Common myeloid progenitor, CD34-positive (primary cell): ENCODE results near the gene A2M.

ENCODE experiments used
- CTCF ChIA-PET: fragments of 350-600 bp; sonication (Branson Sonifier 250); formaldehyde crosslinking; loops from one replicate; lab custom pipeline; 2021; ENCODE audit warnings: antibody characterized with exemption; lab: Charles Lee
- POLR2A ChIA-PET: fragments of 350-600 bp; sonication (Branson Sonifier 250); formaldehyde crosslinking; loops from one replicate; lab custom pipeline; 2021; ENCODE audit warnings: antibody characterized with exemption; lab: Charles Lee
- DNase-seq, 3 donors: peaks; one replicate each; pipeline versions ENCODE4 v3.0.0 to v3.0.0-alpha.2; 2013
- H3K27ac ChIP-seq, 2 experiments: 1 replicate in 1 of 2; 2 replicates in 1 of 2; pipeline ENCODE4 v1.7.0; 2013; ENCODE audit warnings: inconsistent platforms in 2 of 2, low read length in 2 of 2, mild to moderate bottlenecking in 2 of 2, low read depth in 1 of 2, moderate library complexity in 1 of 2; ENCODE audit not compliant: severe bottlenecking in 2 of 2, insufficient read depth in 1 of 2, poor library complexity in 1 of 2
- H3K27me3 ChIP-seq, 5 experiments: replicated peaks in 2 of 5; 1 replicate in 3 of 5; 2 replicates in 2 of 5; pipeline versions ENCODE4 v1.6.1 to v1.7.0; 2013; ENCODE audit warnings: low read length in 4 of 5, mild to moderate bottlenecking in 2 of 5, moderate library complexity in 2 of 5, inconsistent platforms in 1 of 5; ENCODE audit not compliant: insufficient read depth in 5 of 5, control insufficient read depth in 4 of 5
- H3K36me3 ChIP-seq, 4 experiments: 1 replicate in 2 of 4; 2 replicates in 2 of 4; pipeline versions ENCODE4 v1.6.1 to v1.7.0; 2013; ENCODE audit warnings: low read length in 3 of 4, control low read depth in 1 of 4, mild to moderate bottlenecking in 1 of 4; ENCODE audit not compliant: control insufficient read depth in 4 of 4, insufficient read depth in 4 of 4
- H3K4me1 ChIP-seq, 4 experiments: 1 replicate in 3 of 4; 2 replicates in 1 of 4; pipeline versions ENCODE4 v1.6.1 to v1.7.1; 2013; ENCODE audit warnings: low read length in 3 of 4, mild to moderate bottlenecking in 3 of 4, control low read depth in 1 of 4, inconsistent platforms in 1 of 4, moderate library complexity in 1 of 4; ENCODE audit not compliant: control insufficient read depth in 4 of 4, insufficient read depth in 4 of 4; ENCODE audit errors: control extremely low read depth in 1 of 4
- H3K4me3 ChIP-seq, 7 experiments: 1 replicate in 4 of 7; 2 replicates in 3 of 7; pipeline versions ENCODE4 v1.5.1 to v1.7.0; 2013; ENCODE audit warnings: mild to moderate bottlenecking in 7 of 7, low read length in 6 of 7, moderate library complexity in 6 of 7, inconsistent platforms in 2 of 7, low read depth in 2 of 7, control low read depth in 1 of 7; ENCODE audit not compliant: insufficient read depth in 4 of 7, control insufficient read depth in 1 of 7; ENCODE audit errors: extremely low read depth in 1 of 7
- H3K9me3 ChIP-seq, 5 experiments: 1 replicate in 4 of 5; 2 replicates in 1 of 5; pipeline versions ENCODE4 v1.6.1 to v1.7.1; 2013; ENCODE audit warnings: low read length in 4 of 5, mild to moderate bottlenecking in 2 of 5, inconsistent platforms in 1 of 5, low read depth in 1 of 5, moderate library complexity in 1 of 5; ENCODE audit not compliant: control insufficient read depth in 4 of 5, insufficient read depth in 2 of 5; ENCODE audit errors: control extremely low read depth in 1 of 5
- WGBS: methylation state at CpG from one replicate; pipeline ENCODE4 v1.1.5; 2013; ENCODE audit not compliant: insufficient coverage; 5-methylcytosine and 5-hydroxymethylcytosine counted together

The A2M gene

GRCh38 chr12:9034095-9034494 is 81.6 kb downstream of the A2M start:
- no peak overlapping the region for H3K27ac ChIP-seq
- H3K36me3 ChIP-seq: no peaks in the 10 kb centered on the region
- DNase-seq: no peak
- no peaks in the 10 kb centered on the region for H3K27me3 ChIP-seq
- CTCF ChIA-PET: interaction anchor here (0.9 to 9.7 kb wide), 5 partner anchors 9 to 357 kb away, joined by 3 to 151 read pairs (median 3); partner anchors contain the start of gene M6PR
- H3K4me3 ChIP-seq: no peak overlapping the region
- WGBS: 100% methylated on average over 3 of the region's 6 CpGs
- peaks cover 0 to 2% (median 0%) of the 10 kb centered on the region in 4 experiments for H3K4me1 ChIP-seq
- no peaks in the 10 kb centered on the region for H3K9me3 ChIP-seq
- POLR2A ChIA-PET: no interaction called here

- H3K27me3 ChIP-seq: no peaks in the 10 kb centered on the region
- H3K9me3 ChIP-seq: no peaks in the 10 kb centered on the region
- H3K36me3 ChIP-seq: no peaks in the 10 kb centered on the region
- peaks cover 0 to 2% (median 0%) of the 10 kb centered on the region in 4 experiments for H3K4me1 ChIP-seq
- H3K4me3 ChIP-seq: no peak overlapping the region
- ChIA-PET POLR2A (no interaction called here), CTCF (interaction anchor here (0.9 to 9.7 kb wide), 7 partner anchors 10 to 357 kb away, joined by 3 to 151 read pairs (median 6); partner anchors contain the start of gene M6PR)
- no peak for DNase-seq
- no peak overlapping the region for H3K27ac ChIP-seq
- WGBS: 100% methylated on average over 2 of the region's 2 CpGs
Measured at GRCh38 chr12:9033265-9033887, 82.3 kb downstream of the A2M start.

- POLR2A ChIA-PET: no interaction called here
- Histone ChIP-seq H3K27ac (no peak overlapping the region), H3K36me3 (no peaks in the 10 kb centered on the region), H3K9me3 (no peaks in the 10 kb centered on the region), H3K27me3 (no peaks in the 10 kb centered on the region), H3K4me3 (no peak overlapping the region), H3K4me1 (peaks cover 0 to 2% (median under 1%) of the 10 kb centered on the region in 4 experiments)
- CTCF ChIA-PET: interaction anchor here (2.0 to 9.7 kb wide), 5 partner anchors 10 to 83 kb away, joined by 6 to 151 read pairs (median 9); partner anchors contain the start of gene M6PR
- peak; percentile 60 to 87 (median 80) for DNase-seq
- 33% methylated on average over 3 of the region's 5 CpGs for WGBS
Measured at GRCh38 chr12:9032202-9032964, 83.3 kb downstream of the A2M start.

- Histone ChIP-seq H3K36me3 (no peaks in the 10 kb centered on the region), H3K4me1 (peaks cover 0 to 12% (median 2%) of the 10 kb centered on the region in 4 experiments), H3K9me3 (no peaks in the 10 kb centered on the region), H3K27ac (no peak overlapping the region), H3K4me3 (no peak overlapping the region), H3K27me3 (no peaks in the 10 kb centered on the region)
- ChIA-PET CTCF (interaction anchor here (1.1 to 9.7 kb wide), 4 partner anchors 8 to 81 kb away, joined by 3 to 151 read pairs (median 6); partner anchors contain the start of gene M6PR), POLR2A (interaction anchor here (0.7 kb wide), 1 partner anchor 82 kb away, joined by 3 read pairs; no protein-coding TSS in a partner anchor)
- 90% methylated on average over 1 of the region's 2 CpGs for WGBS
- no peak for DNase-seq
Measured at GRCh38 chr12:9030776-9031175, 84.9 kb downstream of the A2M start.

- H3K27me3 ChIP-seq: no peaks in the 10 kb centered on the region
- no peaks in the 10 kb centered on the region for H3K9me3 ChIP-seq
- DNase-seq: no peak
- WGBS: 100% methylated on average over 6 of the region's 7 CpGs
- H3K4me1 ChIP-seq: peaks cover 8 to 29% (median 14%) of the 10 kb centered on the region in 4 experiments
- ChIA-PET CTCF (interaction anchor here (1.8 kb wide), 2 partner anchors 10 to 11 kb away, joined by 4 to 5 read pairs; no protein-coding TSS in a partner anchor), POLR2A (no interaction called here)
- H3K4me3 ChIP-seq: no peak overlapping the region
- no peak overlapping the region for H3K27ac ChIP-seq
- H3K36me3 ChIP-seq: no peaks in the 10 kb centered on the region
Measured at GRCh38 chr12:9027161-9028059, 88.3 kb downstream of the A2M start.

GRCh38 chr12:9024512-9024911 is 91.2 kb downstream of the A2M start:
- POLR2A ChIA-PET: no interaction called here
- no peak for DNase-seq
- H3K4me3 ChIP-seq: peak overlapping the region in 2 of 7 experiments; percentile 2 to 18
- CTCF ChIA-PET: no interaction called here
- peaks cover 8 to 29% (median 14%) of the 10 kb centered on the region in 4 experiments for H3K4me1 ChIP-seq
- H3K27ac ChIP-seq: peak overlapping the region in 1 of 2 experiments; percentile 3
- WGBS: no CpG with 5 or more reads among the region's 2 CpGs
- H3K36me3 ChIP-seq: peaks cover 0 to 4% (median 0%) of the 10 kb centered on the region in 4 experiments
- H3K27me3 ChIP-seq: no peaks in the 10 kb centered on the region
- H3K9me3 ChIP-seq: no peaks in the 10 kb centered on the region
